CD8-positive, alpha-beta memory T cell (primary cell): ENCODE results near the gene SETD1B. TPM values are rescaled to one million over a fixed set of nuclear protein-coding genes. Genes with fewer than 3 reads are reported as not detected.
"Not testable (repeated sequence)": the region's sequence is repeated elsewhere in the genome, so short reads cannot be mapped to it uniquely, and the experiment has no call there.

Experiments
- CTCF ChIA-PET: fragments of 350-600 bp; sonication (Branson Sonifier 250); formaldehyde crosslinking; loops from one replicate; lab custom pipeline; 2021; ENCODE audit warnings: antibody characterized with exemption; lab: Charles Lee
- POLR2A ChIA-PET: fragments of 350-600 bp; sonication (Branson Sonifier 250); formaldehyde crosslinking; loops from one replicate; lab custom pipeline; 2021; ENCODE audit warnings: antibody characterized with exemption; lab: Charles Lee
- DNase-seq, 5 donors: peaks; one replicate each; pipeline versions ENCODE4 v3.0.0 to v3.0.0-alpha.2; 2020 to 2022; ENCODE audit warnings: mixed read lengths in 1 of 5
- H3K27ac ChIP-seq: one replicate; pipeline ENCODE4 v1.7.0; 2013; ENCODE audit warnings: low read depth, mild to moderate bottlenecking, low read length, moderate library complexity
- H3K27me3 ChIP-seq: 2 replicates; pipeline ENCODE4 v1.7.0; 2013; ENCODE audit warnings: low read length, mild to moderate bottlenecking; ENCODE audit not compliant: insufficient read depth, poor library complexity, severe bottlenecking
- H3K36me3 ChIP-seq: 2 replicates; pipeline ENCODE4 v1.7.0; 2013; ENCODE audit warnings: mild to moderate bottlenecking, low read length, moderate library complexity; ENCODE audit not compliant: insufficient read depth
- H3K4me1 ChIP-seq: 2 replicates; pipeline ENCODE4 v1.7.0; 2013; ENCODE audit warnings: mild to moderate bottlenecking, low read length, moderate library complexity; ENCODE audit not compliant: insufficient read depth
- H3K4me3 ChIP-seq: 2 replicates; pipeline ENCODE4 v1.7.0; 2013; ENCODE audit warnings: mild to moderate bottlenecking, low read length
- H3K9me3 ChIP-seq: 2 replicates; pipeline ENCODE4 v1.7.0; 2013; ENCODE audit warnings: mild to moderate bottlenecking, low read length
- H3K27ac Mint-ChIP-seq, 8 donors: one replicate each; pipeline ENCODE4 v1.8.0; 2020 to 2021; ENCODE audit warnings: mixed read lengths in 8 of 8, mild to moderate bottlenecking in 6 of 8, inconsistent platforms in 3 of 8, moderate library complexity in 3 of 8
- H3K27me3 Mint-ChIP-seq, 2 donors: one replicate each; pipeline ENCODE4 v1.8.0; 2020 to 2021; ENCODE audit warnings: mixed read lengths in 2 of 2, mild to moderate bottlenecking in 1 of 2, moderate library complexity in 1 of 2
- H3K36me3 Mint-ChIP-seq, 3 donors: one replicate each; pipeline ENCODE4 v1.8.0; 2020 to 2021; ENCODE audit warnings: mixed read lengths in 3 of 3, inconsistent platforms in 1 of 3, mild to moderate bottlenecking in 1 of 3
- H3K4me1 Mint-ChIP-seq, 3 donors: one replicate each; pipeline ENCODE4 v1.8.0; 2020 to 2021; ENCODE audit warnings: mixed read lengths in 3 of 3, inconsistent platforms in 1 of 3, mild to moderate bottlenecking in 1 of 3
- H3K4me3 Mint-ChIP-seq, 7 donors: one replicate each; pipeline ENCODE4 v1.8.0; 2020 to 2021; ENCODE audit warnings: mixed read lengths in 7 of 7, mild to moderate bottlenecking in 6 of 7, moderate library complexity in 4 of 7, inconsistent platforms in 2 of 7
- H3K9me3 Mint-ChIP-seq, 5 donors: one replicate each; pipeline ENCODE4 v1.8.0; 2020 to 2022; ENCODE audit warnings: mixed read lengths in 5 of 5, mild to moderate bottlenecking in 3 of 5, moderate library complexity in 2 of 5, inconsistent platforms in 1 of 5
- polyA plus RNA-seq: library from polyadenylated mRNA; unstranded; fragments of 300-500 nt; fragmentation: Illumina TruSeq; gene quantifications from one replicate; pipeline ENCODE4 v1.2.3, GENCODE V29; 2021
- total RNA-seq, 2 experiments: library from RNA; stranded (reverse); gene quantifications; one replicate each; pipeline ENCODE4 v1.2.3, GENCODE V29; 2021

The SETD1B gene
- total RNA-seq (10 to 100 TPM; 31.3 to 31.9 TPM), polyA plus RNA-seq (2.4 TPM)

GRCh38 chr12:121803861-121804416, at the start of gene SETD1B:
TSS of gene SETD1B (plus strand) at chr12:121804009. CDS start at chr12:121804738, 729 bp downstream.
- peaks cover 16% of the 10 kb centered on the region for H3K36me3 ChIP-seq
- no peaks in the 10 kb centered on the region for H3K27me3 ChIP-seq
- H3K27me3 Mint-ChIP-seq = peaks cover 0 to 1% of the 10 kb centered on the region in 2 donors
- H3K9me3 Mint-ChIP-seq = no peaks in the 10 kb centered on the region
- ChIA-PET CTCF (interaction anchor here (38.2 to 44.0 kb wide), 2 partner anchors 4 to 22 kb away, joined by 1908 read pairs; partner anchors contain the start of genes RHOF and SETD1B), POLR2A (interaction anchor here (0.5 to 12.2 kb wide), 19 partner anchors 8 to 902 kb away, joined by 3 to 277 read pairs (median 4); partner anchors contain the start of genes DIABLO, ORAI1, PSMD9 and RHOF)
- peak within 1 kb of the TSS; percentile 83 for H3K4me3 ChIP-seq
- H3K27ac ChIP-seq = peak within 1 kb of the TSS; percentile 94
- DNase-seq = peak in 3 of 5 donors; percentile 55 to 65 (median 64)
- H3K4me1 Mint-ChIP-seq = peaks cover 24 to 38% (median 36%) of the 10 kb centered on the region in 3 donors
- peak within 1 kb of the TSS; percentile 93 to 100 (median 97) for H3K4me3 Mint-ChIP-seq
- peak within 1 kb of the TSS; percentile 96 to 99 (median 98) for H3K27ac Mint-ChIP-seq
- H3K4me1 ChIP-seq = peaks cover 23% of the 10 kb centered on the region
- peaks cover 0 to 65% (median 5%) of the 10 kb centered on the region in 3 donors for H3K36me3 Mint-ChIP-seq
- no peaks in the 10 kb centered on the region for H3K9me3 ChIP-seq

GRCh38 chr12:121754836-121755235, 49.0 kb upstream of the SETD1B start:
- Mint-ChIP-seq H3K36me3 (no peaks in the 10 kb centered on the region), H3K27ac (peak overlapping the region in 1 of 8 donors; percentile 64), H3K4me1 (peaks cover 11 to 19% (median 15%) of the 10 kb centered on the region in 3 donors), H3K27me3 (peaks cover 0 to 1% of the 10 kb centered on the region in 2 donors), H3K9me3 (peaks cover 0 to 1% (median 0%) of the 10 kb centered on the region in 5 donors), H3K4me3 (no peak overlapping the region)
- CTCF ChIA-PET = no interaction called here
- Histone ChIP-seq H3K27me3 (no peaks in the 10 kb centered on the region), H3K9me3 (no peaks in the 10 kb centered on the region), H3K4me3 (no peak overlapping the region), H3K36me3 (no peaks in the 10 kb centered on the region), H3K4me1 (peaks cover 4% of the 10 kb centered on the region), H3K27ac (no peak overlapping the region)
- no peak for DNase-seq
- POLR2A ChIA-PET = no interaction called here

- CTCF ChIA-PET = no interaction called here
- Histone ChIP-seq H3K4me1 (peaks cover 4% of the 10 kb centered on the region), H3K27me3 (no peaks in the 10 kb centered on the region), H3K27ac (no peak overlapping the region), H3K4me3 (no peak overlapping the region), H3K9me3 (no peaks in the 10 kb centered on the region), H3K36me3 (no peaks in the 10 kb centered on the region)
- H3K36me3 Mint-ChIP-seq = peaks cover 0 to 2% (median 0%) of the 10 kb centered on the region in 3 donors
- peaks cover 0 to 1% (median 0%) of the 10 kb centered on the region in 5 donors for H3K9me3 Mint-ChIP-seq
- peaks cover 11 to 19% (median 15%) of the 10 kb centered on the region in 3 donors for H3K4me1 Mint-ChIP-seq
- peak overlapping the region in 2 of 8 donors; percentile 21 to 58 for H3K27ac Mint-ChIP-seq
- DNase-seq = no peak
- H3K27me3 Mint-ChIP-seq = peaks cover 0 to 1% of the 10 kb centered on the region in 2 donors
- POLR2A ChIA-PET = no interaction called here
- no peak overlapping the region for H3K4me3 Mint-ChIP-seq
Measured at GRCh38 chr12:121755591-121755990, 48.2 kb upstream of the SETD1B start.

- H3K4me1 Mint-ChIP-seq = peaks cover 10 to 15% (median 15%) of the 10 kb centered on the region in 3 donors
- POLR2A ChIA-PET, H3K4me1 ChIP-seq, H3K27me3 ChIP-seq, H3K36me3 ChIP-seq, H3K9me3 Mint-ChIP-seq, H3K27me3 Mint-ChIP-seq, H3K9me3 ChIP-seq, H3K36me3 Mint-ChIP-seq, H3K27ac Mint-ChIP-seq, H3K4me3 Mint-ChIP-seq, H3K4me3 ChIP-seq, DNase-seq, H3K27ac ChIP-seq: not testable (repeated sequence)
- CTCF ChIA-PET = interaction anchor here (1.2 kb wide), 1 partner anchor 14 kb away, joined by 3 read pairs; no protein-coding TSS in a partner anchor
Measured at GRCh38 chr12:121758536-121758935, 45.3 kb upstream of the SETD1B start.

GRCh38 chr12:121762269-121762668, 41.5 kb upstream of the SETD1B start:
- H3K36me3 Mint-ChIP-seq = peaks cover 0 to 3% (median 0%) of the 10 kb centered on the region in 3 donors

GRCh38 chr12:121764808-121765207, 39.0 kb upstream of the SETD1B start:
- POLR2A ChIA-PET = no interaction called here
- CTCF ChIA-PET = interaction anchor here (44.0 kb wide), 1 partner anchor 36 kb away, joined by 1908 read pairs; the partner anchor contains the start of genes RHOF and SETD1B
- Mint-ChIP-seq H3K27ac (no peak overlapping the region), H3K36me3 (peaks cover 0 to 3% (median 0%) of the 10 kb centered on the region in 3 donors), H3K27me3 (no peaks in the 10 kb centered on the region), H3K9me3 (no peaks in the 10 kb centered on the region), H3K4me1 (no peaks in the 10 kb centered on the region), H3K4me3 (no peak overlapping the region)
- no peaks in the 10 kb centered on the region for H3K4me1 ChIP-seq
- no peak overlapping the region for H3K4me3 ChIP-seq
- H3K27me3 ChIP-seq = no peaks in the 10 kb centered on the region
- no peak overlapping the region for H3K27ac ChIP-seq
- H3K36me3 ChIP-seq = no peaks in the 10 kb centered on the region
- H3K9me3 ChIP-seq = no peaks in the 10 kb centered on the region
- DNase-seq = no peak

More at GRCh38 chr12:121762269-121762668, 41.5 kb upstream of the SETD1B start:
- Histone ChIP-seq H3K9me3 (no peaks in the 10 kb centered on the region), H3K27me3 (no peaks in the 10 kb centered on the region), H3K36me3 (no peaks in the 10 kb centered on the region), H3K4me1 (no peaks in the 10 kb centered on the region), H3K4me3 (no peak overlapping the region), H3K27ac (no peak overlapping the region)
- no peaks in the 10 kb centered on the region for H3K9me3 Mint-ChIP-seq
- H3K4me1 Mint-ChIP-seq = no peaks in the 10 kb centered on the region
- ChIA-PET POLR2A (no interaction called here), CTCF (interaction anchor here (2.7 to 44.0 kb wide), 2 partner anchors 11 to 38 kb away, joined by 11 to 1908 read pairs; partner anchors contain the start of genes RHOF and SETD1B)
- no peak overlapping the region for H3K27ac Mint-ChIP-seq
- DNase-seq = no peak
- no peak overlapping the region for H3K4me3 Mint-ChIP-seq
- no peaks in the 10 kb centered on the region for H3K27me3 Mint-ChIP-seq

GRCh38 chr12:121765573-121765972, 38.2 kb upstream of the SETD1B start:
- ChIA-PET POLR2A (no interaction called here), CTCF (interaction anchor here (44.0 kb wide), 1 partner anchor 35 kb away, joined by 1908 read pairs; the partner anchor contains the start of genes RHOF and SETD1B)
- no peak overlapping the region for H3K4me3 Mint-ChIP-seq
- Histone ChIP-seq H3K36me3 (no peaks in the 10 kb centered on the region), H3K4me3 (no peak overlapping the region), H3K27ac (no peak overlapping the region), H3K4me1 (no peaks in the 10 kb centered on the region), H3K9me3 (no peaks in the 10 kb centered on the region), H3K27me3 (no peaks in the 10 kb centered on the region)
- no peaks in the 10 kb centered on the region for H3K27me3 Mint-ChIP-seq
- no peaks in the 10 kb centered on the region for H3K4me1 Mint-ChIP-seq
- no peaks in the 10 kb centered on the region for H3K9me3 Mint-ChIP-seq
- H3K36me3 Mint-ChIP-seq = peaks cover 0 to 2% (median 0%) of the 10 kb centered on the region in 3 donors
- H3K27ac Mint-ChIP-seq = no peak overlapping the region
- no peak for DNase-seq
